SK-N-SH (cell line): Measurements from ENCODE around the gene DCAKD. TPM values are rescaled to one million over a fixed set of nuclear protein-coding genes. Genes with fewer than 3 reads are reported as not detected.

Experiments
- CTCF ChIA-PET: fragments of 300-600, 350-600 bp; formaldehyde crosslinking; extraction: SDS; loops from one replicate; lab custom pipeline; 2021; lab: Yijun Ruan, JAX
- POLR2A ChIA-PET: fragments of 350-600 bp; sonication (Branson Sonifier 250); formaldehyde crosslinking; extraction: SDS; loops from one replicate; lab custom pipeline; 2020; ENCODE audit warnings: antibody characterized with exemption, inconsistent platforms; lab: Yijun Ruan, JAX
- DNase-seq: peaks from one replicate; pipeline ENCODE4 v3.0.0; 2012
- H2AFZ ChIP-seq: fragments of 200-600 bp; sonication (generic); 2 replicates; pipeline ENCODE4 v1.8.1; 2016; ENCODE audit warnings: antibody characterized with exemption, mild to moderate bottlenecking, low read depth
- H3F3A ChIP-seq: fragments of 200-600 bp; sonication (generic); replicated peaks from 2 replicates; pipeline ENCODE3; 2016; ENCODE audit warnings: antibody characterized with exemption, mild to moderate bottlenecking; ENCODE audit not compliant: insufficient read depth
- H3K27ac ChIP-seq, 2 experiments: fragments of 200-500 bp in 1 of 2; fragments of 200-600 bp in 1 of 2; sonication (Bioruptor generic) in 1 of 2; sonication (generic), shearing (Covaris generic) in 1 of 2; 2 replicates each; pipeline versions ENCODE4 v1.5.1 to v1.6.1; 2014 to 2016; ENCODE audit warnings: low read depth in 2 of 2, inconsistent platforms in 1 of 2, low read length in 1 of 2, mild to moderate bottlenecking in 1 of 2, mixed read lengths in 1 of 2
- H3K27me3 ChIP-seq: fragments of 200-600 bp; sonication (generic), shearing (Covaris generic); 2 replicates; pipeline ENCODE4 v1.6.1; 2016; ENCODE audit warnings: mixed run types; ENCODE audit not compliant: insufficient read depth
- H3K36me3 ChIP-seq, 2 experiments: fragments of 200-500 bp in 1 of 2; fragments of 200-600 bp in 1 of 2; sonication (Bioruptor generic) in 1 of 2; sonication (generic) in 1 of 2; replicated peaks in 1 of 2; 2 replicates each; pipeline versions ENCODE3 to v1.5.1; 2014 to 2016; ENCODE audit warnings: low read length in 1 of 2, mild to moderate bottlenecking in 1 of 2; ENCODE audit not compliant: insufficient read depth in 2 of 2, control insufficient read depth in 1 of 2
- H3K4me1 ChIP-seq, 2 experiments: fragments of 200-500 bp in 1 of 2; fragments of 200-600 bp in 1 of 2; sonication (Bioruptor generic) in 1 of 2; sonication (generic), shearing (Covaris generic) in 1 of 2; 2 replicates each; pipeline versions ENCODE4 v1.5.1 to v1.6.1; 2014 to 2016; ENCODE audit warnings: low read depth in 1 of 2, low read length in 1 of 2, mixed run types in 1 of 2; ENCODE audit not compliant: insufficient read depth in 2 of 2, control insufficient read depth in 1 of 2
- H3K4me2 ChIP-seq: fragments of 200-600 bp; sonication (generic), shearing (Covaris generic); 2 replicates; pipeline ENCODE4 v1.6.1; 2017; ENCODE audit warnings: mixed run types
- H3K4me3 ChIP-seq, 2 experiments: fragments of 200-500 bp in 1 of 2; fragments of 200-600 bp in 1 of 2; sonication (Bioruptor generic) in 1 of 2; sonication (generic), shearing (Covaris generic) in 1 of 2; 2 replicates each; pipeline versions ENCODE4 v1.5.1 to v1.8.1; 2014 to 2016; ENCODE audit warnings: low read depth in 2 of 2, inconsistent platforms in 1 of 2, low read length in 1 of 2, mild to moderate bottlenecking in 1 of 2, mixed read lengths in 1 of 2, moderate library complexity in 1 of 2
- H3K79me2 ChIP-seq: fragments of 200-600 bp; sonication (generic); 2 replicates; pipeline ENCODE4 v1.8.1; 2017; ENCODE audit warnings: mild to moderate bottlenecking; ENCODE audit not compliant: insufficient read depth
- H3K9ac ChIP-seq: fragments of 200-600 bp; sonication (generic); 2 replicates; pipeline ENCODE4 v1.6.1; 2017; ENCODE audit warnings: mixed run types
- H3K9me2 ChIP-seq: fragments of 200-600 bp; sonication (generic); 2 replicates; pipeline ENCODE4 v1.6.1; 2017; ENCODE audit warnings: mixed run types
- H3K9me3 ChIP-seq: fragments of 200-600 bp; sonication (generic); 2 replicates; pipeline ENCODE4 v1.6.1; 2017; ENCODE audit warnings: mixed run types, mild to moderate bottlenecking, moderate library complexity
- H4K20me1 ChIP-seq: fragments of 200-600 bp; sonication (generic); 2 replicates; pipeline ENCODE4 v1.6.1; 2017; ENCODE audit warnings: mild to moderate bottlenecking, mixed run types; ENCODE audit not compliant: insufficient read depth
- EZH2phosphoT487 ChIP-seq: fragments of 200-600 bp; sonication (generic); IDR thresholded peaks from 2 replicates; pipeline ENCODE4 v1.6.1; 2017; ENCODE audit warnings: low read depth, mixed run types, mild to moderate bottlenecking, antibody characterized with exemption, moderate library complexity, borderline replicate concordance
- FOSL2 ChIP-seq: IDR thresholded peaks from 2 replicates; pipeline ENCODE4 v1.4.0; 2012; ENCODE audit warnings: low read depth, mild to moderate bottlenecking, moderate library complexity, borderline replicate concordance
- FOXJ3 ChIP-seq: sonication (generic); formaldehyde crosslinking; IDR thresholded peaks from 2 replicates; pipeline ENCODE4 v1.5.1; 2020; ENCODE audit warnings: mild to moderate bottlenecking, missing genetic modification reagents
- GABPA ChIP-seq: IDR thresholded peaks from 2 replicates; pipeline ENCODE4 v1.4.0; 2012; ENCODE audit warnings: low read depth, mild to moderate bottlenecking
- IRF3 ChIP-seq: fragments of 150-350 bp; IDR thresholded peaks from 2 replicates; pipeline ENCODE4 v1.6.1; 2016; ENCODE audit warnings: mild to moderate bottlenecking, low read depth, low read length
- JUND ChIP-seq: IDR thresholded peaks from 2 replicates; pipeline ENCODE4 v1.4.0; 2012
- MAX ChIP-seq: IDR thresholded peaks from 2 replicates; pipeline ENCODE4 v1.4.0; 2012; ENCODE audit warnings: low read depth
- MEF2A ChIP-seq: IDR thresholded peaks from 2 replicates; pipeline ENCODE4 v1.4.0; 2012; ENCODE audit warnings: low read depth, borderline replicate concordance
- NFIC ChIP-seq: IDR thresholded peaks from 2 replicates; pipeline ENCODE4 v1.4.0; 2012; ENCODE audit warnings: borderline replicate concordance
- PBX3 ChIP-seq: IDR thresholded peaks from 2 replicates; pipeline ENCODE4; 2012
- POLR2AphosphoS5 ChIP-seq: IDR thresholded peaks from 2 replicates; pipeline ENCODE4 v1.6.1; 2012; ENCODE audit warnings: low read depth, low read length
- RXRA ChIP-seq: IDR thresholded peaks from 2 replicates; pipeline ENCODE4 v1.4.0; 2012; ENCODE audit warnings: low read depth, mild to moderate bottlenecking, borderline replicate concordance
- TAF1 ChIP-seq: IDR thresholded peaks from 2 replicates; pipeline ENCODE4 v1.6.1; 2012; ENCODE audit warnings: low read depth, mild to moderate bottlenecking, low read length, moderate library complexity, borderline replicate concordance
- TEAD4 ChIP-seq: IDR thresholded peaks from 2 replicates; pipeline ENCODE4 v1.4.0; 2012; ENCODE audit warnings: mild to moderate bottlenecking, borderline replicate concordance; ENCODE audit not compliant: insufficient read depth
- USF1 ChIP-seq: IDR thresholded peaks from 2 replicates; pipeline ENCODE4 v1.4.0; 2012; ENCODE audit warnings: low read depth, borderline replicate concordance
- USF2 ChIP-seq: fragments of 150-350 bp; IDR thresholded peaks from 2 replicates; pipeline ENCODE4 v1.6.1; 2017; ENCODE audit warnings: antibody characterized with exemption, low read length, low read depth, borderline replicate concordance
- ZBTB33 ChIP-seq: IDR thresholded peaks from 2 replicates; pipeline ENCODE4 v1.4.0; 2012; ENCODE audit warnings: low read depth, borderline replicate concordance
- whole genome bisulfite sequencing: methylation state at CpG from one replicate; pipeline ENCODE4 v1.1.6; 2017; ENCODE audit warnings: low lambda C conversion rate; 5-methylcytosine and 5-hydroxymethylcytosine counted together
- polyA plus RNA-seq, 3 experiments: library from polyadenylated mRNA; depleted of rRNA; stranded (reverse); fragments of >200 nt; gene quantifications; 2 replicates each; pipeline ENCODE4 v1.2.3, GENCODE V29; 2012

The DCAKD gene
- polyA plus RNA-seq, 1 of the 3 experiments (the other 2 are of a cell fraction), result 48.8 TPM

- no peak overlapping the region for H3K4me3 ChIP-seq
- H3K27ac ChIP-seq, result no peak overlapping the region
- H3F3A ChIP-seq, result peaks cover 11% of the 10 kb centered on the region
- H3K9me2 ChIP-seq, result no peaks in the 10 kb centered on the region
- no peak overlapping the region for H3K4me2 ChIP-seq
- H3K27me3 ChIP-seq, result no peaks in the 10 kb centered on the region
- CTCF ChIA-PET, result interaction anchor here (0.8 to 2.6 kb wide), 7 partner anchors 8 to 122 kb away, joined by 3 to 9 read pairs (median 4); partner anchors contain the start of gene ACBD4
- no peak for DNase-seq
- no peaks in the 10 kb centered on the region for H3K36me3 ChIP-seq
- POLR2A ChIA-PET, result no interaction called here
- peaks cover 5 to 13% of the 10 kb centered on the region in 2 experiments; a peak in 1 of 4 replicates for H3K4me1 ChIP-seq
- no peak for TF ChIP-seq FOSL2
- no peak for TF ChIP-seq IRF3
- no peak for TF ChIP-seq POLR2AphosphoS5
- no peak for TF ChIP-seq RXRA
- no peak for TF ChIP-seq JUND
- no peak for TF ChIP-seq TEAD4
- TF ChIP-seq USF2, result no peak
- no peak for TF ChIP-seq TAF1
- TF ChIP-seq MEF2A, result no peak
- no peak for TF ChIP-seq USF1
- WGBS, result 92% methylated on average over 12 of the region's 17 CpGs
- H3K79me2 ChIP-seq, result no peaks in the 10 kb centered on the region
- H3K9me3 ChIP-seq, result no peaks in the 10 kb centered on the region
- no peaks in the 10 kb centered on the region for H4K20me1 ChIP-seq
- H2AFZ ChIP-seq, result no peak overlapping the region
- no peak overlapping the region for H3K9ac ChIP-seq
Measured at GRCh38 chr17:45013021-45013997, 38.1 kb downstream of the DCAKD start.

GRCh38 chr17:45011767-45012166 is 39.7 kb downstream of the DCAKD start:
- H3F3A ChIP-seq, result peaks cover 5% of the 10 kb centered on the region

More at GRCh38 chr17:45011767-45012166, 39.7 kb downstream of the DCAKD start:
- DNase-seq, result no peak
- H3K9me2 ChIP-seq, result no peaks in the 10 kb centered on the region
- ChIA-PET CTCF (interaction anchor here (1.0 to 2.6 kb wide), 4 partner anchors 11 to 92 kb away, joined by 3 to 9 read pairs (median 4); no protein-coding TSS in a partner anchor), POLR2A (no interaction called here)
- H3K27me3 ChIP-seq, result no peaks in the 10 kb centered on the region
- no peaks in the 10 kb centered on the region for H4K20me1 ChIP-seq
- H3K36me3 ChIP-seq, result no peaks in the 10 kb centered on the region
- TF ChIP-seq GABPA (no peak), EZH2phosphoT487 (no peak), MAX (no peak), NFIC (no peak), MEF2A (no peak), RXRA (no peak), FOXJ3 (CRISPR knock-in tag) (no peak), PBX3 (no peak), ZBTB33 (no peak)
- H3K9ac ChIP-seq, result no peak overlapping the region
- H3K79me2 ChIP-seq, result no peaks in the 10 kb centered on the region
- no peak overlapping the region for H2AFZ ChIP-seq
- no peak overlapping the region for H3K27ac ChIP-seq
- peaks cover 0 to 9% of the 10 kb centered on the region in 2 experiments; a peak in 1 of 4 replicates for H3K4me1 ChIP-seq
- H3K4me2 ChIP-seq, result no peak overlapping the region
- 100% methylated on average over 1 of the region's 1 CpG for WGBS
- H3K9me3 ChIP-seq, result no peaks in the 10 kb centered on the region
- H3K4me3 ChIP-seq, result no peak overlapping the region
